ENCODE results near the gene DIS3L2. TPM values are rescaled to one million over a fixed set of nuclear protein-coding genes. Genes with fewer than 3 reads are reported as not detected.

The DIS3L2 gene
- total RNA-seq, 6 donors from 2014 or later: 31.2 to 98.5 (median 50.3) TPM

DNA sequence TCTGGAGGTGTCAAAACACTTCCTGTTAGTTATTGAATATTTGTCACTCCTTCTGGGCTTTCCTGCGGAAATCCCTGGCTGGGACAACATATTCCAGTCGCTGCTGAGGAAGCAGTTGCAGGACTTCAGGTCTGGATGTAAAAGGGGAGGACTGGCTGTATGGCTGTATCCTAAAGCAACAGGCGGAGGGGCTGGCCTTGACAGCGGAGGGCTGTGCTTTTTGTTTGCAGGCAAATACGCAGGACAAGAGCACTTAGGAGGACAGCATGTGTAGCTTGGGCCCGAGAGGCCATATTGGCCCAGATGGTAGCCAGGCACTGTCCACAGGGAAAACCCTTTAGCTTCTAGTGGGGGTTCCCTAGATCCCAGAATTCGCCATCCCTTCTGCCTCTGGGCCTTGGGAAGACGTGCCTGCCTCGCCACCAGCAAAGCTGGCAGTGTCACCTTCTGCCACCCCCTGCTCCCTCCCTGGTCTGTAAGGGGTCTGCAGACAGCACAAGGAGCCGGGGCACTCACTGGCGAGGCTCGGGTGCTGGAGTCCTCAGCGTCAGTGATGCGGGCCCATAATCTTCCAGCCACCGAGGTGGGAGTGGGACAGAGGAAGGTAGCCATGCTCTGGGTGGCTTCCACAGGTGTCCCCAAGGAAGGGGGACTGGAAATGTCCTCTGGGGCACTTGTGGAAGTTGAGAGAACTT, 42.0 kb upstream of the DIS3L2 start:
- TF ChIP-seq POLR2AphosphoS5 (IDR thresholded peaks at IDR 0.05): no peak
- no peak for TF ChIP-seq EP300 (IDR thresholded peaks at IDR 0.05)
- no peak for TF ChIP-seq CTCF (IDR thresholded peaks at IDR 0.05)
- TF ChIP-seq POLR2A (IDR thresholded peaks at IDR 0.05): no peak
- Histone ChIP-seq H3K27me3 (peaks cover 0 to 2% (median 0%) of the 10 kb centered on the region in 4 donors), H3K27ac (no peak overlapping the region), H3K4me3 (no peak overlapping the region), H3K9me3 (no peaks in the 10 kb centered on the region), H3K36me3 (no peaks in the 10 kb centered on the region), H3K4me1 (no peaks in the 10 kb centered on the region)
- DNase-seq (no peak), ATAC-seq (ENCODE audit: low FRiP score in 2 of 2) (no peak)
- WGBS, 2 donors: 84 to 88% methylated on average over 9 to 15 of the region's 15 CpGs

DNA sequence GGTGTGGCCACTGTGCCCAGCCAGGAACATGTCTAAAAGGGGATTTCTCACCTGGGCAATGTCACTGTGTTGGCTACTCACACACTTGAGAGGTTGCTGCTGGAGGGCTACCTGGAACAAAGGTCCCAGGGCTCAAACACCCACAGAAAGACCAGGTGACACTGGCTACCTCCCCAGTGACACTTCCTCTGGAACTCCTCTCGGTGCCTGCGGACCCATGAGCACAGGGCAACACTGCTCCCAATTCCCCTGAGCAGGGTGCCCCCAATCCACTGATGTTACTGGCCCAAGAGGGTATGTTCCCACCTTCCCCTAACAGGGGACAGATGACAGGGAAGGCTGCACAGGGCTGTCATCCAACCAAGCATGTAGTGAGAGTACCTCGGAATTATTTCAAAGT, 41.1 kb upstream of the DIS3L2 start:
- no peak overlapping the region for H3K27ac ChIP-seq
- peaks cover 0 to 9% (median 3%) of the 10 kb centered on the region in 4 donors for H3K27me3 ChIP-seq
- DNase-seq (no peak), ATAC-seq (ENCODE audit: low FRiP score in 2 of 2) (no peak)
- peaks cover 1 to 6% (median 5%) of the 10 kb centered on the region in 4 donors for H3K4me1 ChIP-seq
- no peaks in the 10 kb centered on the region for H3K9me3 ChIP-seq
- no peaks in the 10 kb centered on the region for H3K36me3 ChIP-seq
- TF ChIP-seq POLR2AphosphoS5 (IDR thresholded peaks at IDR 0.05) (no peak), CTCF (IDR thresholded peaks at IDR 0.05) (no peak), EP300 (IDR thresholded peaks at IDR 0.05) (no peak), POLR2A (IDR thresholded peaks at IDR 0.05) (no peak)
- no peak overlapping the region for H3K4me3 ChIP-seq
- 74 to 84% methylated on average over 1 to 3 of the region's 3 CpGs for WGBS, 2 donors

- TF ChIP-seq POLR2AphosphoS5 (IDR thresholded peaks at IDR 0.05) (no peak), EP300 (IDR thresholded peaks at IDR 0.05) (no peak)
- Histone ChIP-seq H3K9me3 (no peaks in the 10 kb centered on the region), H3K4me1 (peaks cover 6 to 11% (median 10%) of the 10 kb centered on the region in 4 donors), H3K4me3 (no peak overlapping the region), H3K27me3 (peaks cover 2 to 13% (median 7%) of the 10 kb centered on the region in 4 donors), H3K27ac (no peak overlapping the region), H3K36me3 (no peaks in the 10 kb centered on the region)
- DNase-seq: no peak
- 80 to 85% methylated on average over 5 of the region's 5 CpGs for WGBS, 2 donors
- ATAC-seq (ENCODE audit: low FRiP score in 2 of 2): no peak
Measured at GRCh38 chr2:231920795-231921194, 40.7 kb upstream of the DIS3L2 start.

- no peaks in the 10 kb centered on the region for H3K9me3 ChIP-seq
- DNase-seq: no peak
- peaks cover 19 to 25% (median 24%) of the 10 kb centered on the region in 4 donors for H3K4me1 ChIP-seq
- no peak for ATAC-seq (ENCODE audit: low FRiP score in 2 of 2)
- no peak overlapping the region for H3K4me3 ChIP-seq
- 82 to 91% methylated on average over 15 of the region's 15 CpGs for WGBS, 2 donors
- TF ChIP-seq POLR2A (IDR thresholded peaks at IDR 0.05): no peak
- TF ChIP-seq CTCF (IDR thresholded peaks at IDR 0.05): no peak
- no peak for TF ChIP-seq EP300 (IDR thresholded peaks at IDR 0.05)
- no peak for TF ChIP-seq POLR2AphosphoS5 (IDR thresholded peaks at IDR 0.05)
- H3K27me3 ChIP-seq: peaks cover 2 to 30% (median 13%) of the 10 kb centered on the region in 4 donors
- H3K36me3 ChIP-seq: no peaks in the 10 kb centered on the region
- no peak overlapping the region for H3K27ac ChIP-seq
Measured at GRCh38 chr2:231922311-231923009, 39.1 kb upstream of the DIS3L2 start.

DNA sequence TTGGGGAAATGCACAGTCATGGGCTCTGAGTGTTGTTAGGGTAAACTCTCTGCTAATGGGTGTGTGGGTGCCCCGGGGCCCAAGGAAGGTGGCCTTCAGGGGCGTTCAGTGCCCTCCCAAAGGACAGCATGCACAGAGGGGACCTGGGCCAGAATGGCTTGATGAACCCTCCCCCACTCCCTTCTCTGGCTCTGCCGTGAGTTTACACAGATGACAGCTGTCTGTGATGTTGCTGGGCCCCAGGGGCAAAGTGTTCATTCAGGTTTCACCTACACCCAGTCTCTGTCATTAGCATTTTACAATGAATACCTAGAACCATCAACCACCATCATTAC, 38.5 kb upstream of the DIS3L2 start:
- Histone ChIP-seq H3K9me3 (no peaks in the 10 kb centered on the region), H3K4me1 (peaks cover 19 to 25% (median 24%) of the 10 kb centered on the region in 4 donors), H3K27me3 (peaks cover 2 to 31% (median 13%) of the 10 kb centered on the region in 4 donors), H3K27ac (no peak overlapping the region), H3K4me3 (no peak overlapping the region), H3K36me3 (no peaks in the 10 kb centered on the region)
- WGBS, 2 donors: 79% methylated on average over 3 of the region's 3 CpGs; no CpG with 5 or more reads in 1 of the 2 donors
- ATAC-seq (ENCODE audit: low FRiP score in 2 of 2): no peak
- DNase-seq: no peak
- TF ChIP-seq POLR2AphosphoS5 (IDR thresholded peaks at IDR 0.05): no peak
- no peak for TF ChIP-seq POLR2A (IDR thresholded peaks at IDR 0.05)
- no peak for TF ChIP-seq EP300 (IDR thresholded peaks at IDR 0.05)
- no peak for TF ChIP-seq CTCF (IDR thresholded peaks at IDR 0.05)
